Transverse colon (tissue), 4 donors: Measurements from ENCODE around the gene TLR6. TPM values are rescaled to one million over a fixed set of nuclear protein-coding genes. Genes with fewer than 3 reads are reported as not detected.
A peak's percentile ranks its signal among the peaks of the same experiment; 100 is the strongest.
"Not testable (repeated sequence)": the region's sequence is repeated elsewhere in the genome, so short reads cannot be mapped to it uniquely, and the experiment has no call there.

ENCODE experiments used
- DNase-seq: peaks from one replicate; pipeline ENCODE4 v3.0.0-alpha.2; 2019
- H3K27ac ChIP-seq, 4 donors: fragments of 200-600 bp; sonication (generic); 2 replicates each; pipeline ENCODE4 v1.5.1; 2016 to 2018; ENCODE audit warnings: inconsistent platforms in 4 of 4
- H3K27me3 ChIP-seq: fragments of 200-600 bp; sonication (generic); 2 replicates; pipeline ENCODE4 v1.5.1; 2017; ENCODE audit warnings: inconsistent platforms
- H3K36me3 ChIP-seq, 4 donors: fragments of 200-600 bp; sonication (generic); 2 replicates each; pipeline ENCODE4 v1.5.1; 2017 to 2019; ENCODE audit warnings: inconsistent platforms in 4 of 4
- H3K4me1 ChIP-seq, 4 donors: fragments of 200-600 bp; sonication (generic); 2 replicates each; pipeline ENCODE4 v1.5.1; 2017 to 2020; ENCODE audit warnings: inconsistent platforms in 4 of 4
- H3K4me3 ChIP-seq, 4 donors: fragments of 200-600 bp; sonication (generic); 1 replicate in 1 of 4; 2 replicates in 3 of 4; pipeline versions ENCODE4 v1.5.1 to v1.6.1; 2017 to 2019; ENCODE audit warnings: inconsistent platforms in 4 of 4
- H3K9me3 ChIP-seq, 2 donors: fragments of 200-600 bp; sonication (generic); 2 replicates each; pipeline ENCODE4 v1.5.1; 2017 to 2019; ENCODE audit warnings: inconsistent platforms in 2 of 2
- CTCF ChIP-seq, 5 experiments: fragments of 200-600 bp in 3 of 5; fragments of 450-650 bp in 2 of 5; sonication (generic) in 3 of 5; IDR thresholded peaks; 1 replicate in 2 of 5; 2 replicates in 3 of 5; pipeline ENCODE4 v1.5.1; 2016 to 2017; ENCODE audit warnings: antibody characterized with exemption in 5 of 5, inconsistent platforms in 3 of 5, mild to moderate bottlenecking in 2 of 5, moderate library complexity in 1 of 5
- EP300 ChIP-seq: sonication (generic); formaldehyde crosslinking; IDR thresholded peaks from one replicate; pipeline ENCODE4 v1.6.1; 2017; ENCODE audit warnings: antibody characterized with exemption, low read depth
- POLR2A ChIP-seq: fragments of 450-650 bp; IDR thresholded peaks from one replicate; pipeline ENCODE4 v1.6.1; 2016; ENCODE audit warnings: antibody characterized with exemption, mild to moderate bottlenecking, moderate library complexity
- POLR2AphosphoS5 ChIP-seq, 3 donors: sonication (generic); formaldehyde crosslinking; IDR thresholded peaks; one replicate each; pipeline ENCODE4 v1.6.1; 2016; ENCODE audit warnings: antibody characterized with exemption in 3 of 3
- WGBS, 2 donors: methylation state at CpG; one replicate each; pipeline ENCODE4 v1.1.5; 2018; ENCODE audit warnings: low coverage in 1 of 2; 5-methylcytosine and 5-hydroxymethylcytosine counted together
- in situ Hi-C, 4 donors: fragments of 200-750 bp; cut with MboI; loops; one replicate each; pipeline versions ENCODE4 v1.15.0 to v1.15.1; 2017; ENCODE audit warnings: low sequenced_read_pairs in 3 of 4, low pct_ligation_motif_present in 1 of 4, low pct_unique_long_range_greater_than_20kb in 1 of 4
- intact Hi-C: fragments of 100-400 bp; cut with DNase I; formaldehyde crosslinking; loops from one replicate; pipeline ENCODE4 v1.15.1; 2023; ENCODE audit warnings: low total_unique reads
- total RNA-seq, 4 donors: library from RNA; depleted of rRNA; stranded (reverse); fragments of >200 nt; gene quantifications; one replicate each; pipeline ENCODE4 v1.1.0, GENCODE V29; 2016

TLR6 gene
- total RNA-seq, 4 donors from 2014 or later = 1.6 to 5.9 (median 3.3) TPM

- Histone ChIP-seq H3K4me1 (no peaks in the 10 kb centered on the region), H3K4me3 (no peak overlapping the region), H3K27me3 (no peaks in the 10 kb centered on the region), H3K36me3 (no peaks in the 10 kb centered on the region), H3K27ac (peak overlapping the region in 3 of 4 donors; percentile 23 to 46 (median 36)), H3K9me3 (no peaks in the 10 kb centered on the region)
- intact Hi-C loops (no loop called here), in situ Hi-C loops (no loop called here)
- TF ChIP-seq CTCF (IDR thresholded peaks at IDR 0.05) (no peak), POLR2A (no peak), EP300 (no peak), POLR2AphosphoS5 (IDR thresholded peaks at IDR 0.05) (no peak)
- 66 to 71% methylated on average over 2 to 3 of the region's 3 CpGs for WGBS, 2 donors
- DNase-seq = no peak
Measured at GRCh38 chr4:38815885-38816782, 40.5 kb downstream of the TLR6 start.

GRCh38 chr4:38814386-38814785 is 42.2 kb downstream of the TLR6 start:
- no peak overlapping the region for H3K4me3 ChIP-seq
- DNase-seq = no peak
- H3K9me3 ChIP-seq = no peaks in the 10 kb centered on the region
- H3K27ac ChIP-seq = no peak overlapping the region
- TF ChIP-seq POLR2A (no peak), EP300 (no peak), POLR2AphosphoS5 (IDR thresholded peaks at IDR 0.05) (no peak), CTCF (IDR thresholded peaks at IDR 0.05) (no peak)
- no peaks in the 10 kb centered on the region for H3K4me1 ChIP-seq
- 75 to 80% methylated on average over 1 to 3 of the region's 3 CpGs for WGBS, 2 donors
- no peaks in the 10 kb centered on the region for H3K27me3 ChIP-seq
- intact Hi-C loops (no loop called here), in situ Hi-C loops (no loop called here)
- no peaks in the 10 kb centered on the region for H3K36me3 ChIP-seq

GRCh38 chr4:38811297-38811696 is 45.3 kb downstream of the TLR6 start:
- Histone ChIP-seq H3K9me3 (no peaks in the 10 kb centered on the region), H3K27me3 (no peaks in the 10 kb centered on the region), H3K4me1 (no peaks in the 10 kb centered on the region), H3K27ac (no peak overlapping the region), H3K36me3 (no peaks in the 10 kb centered on the region), H3K4me3 (no peak overlapping the region)
- TF ChIP-seq EP300 = no peak
- no peak for TF ChIP-seq POLR2A
- TF ChIP-seq POLR2AphosphoS5 (IDR thresholded peaks at IDR 0.05) = no peak
- TF ChIP-seq CTCF (IDR thresholded peaks at IDR 0.05) = no peak
- DNase-seq = no peak
- 89% methylated on average over 6 of the region's 6 CpGs; no CpG with 5 or more reads in 1 of the 2 donors for WGBS, 2 donors
- in situ Hi-C loops (no loop called here), intact Hi-C loops (no loop called here)

- H3K27ac ChIP-seq, H3K27me3 ChIP-seq, in situ Hi-C loops, H3K4me3 ChIP-seq, intact Hi-C loops, DNase-seq, H3K36me3 ChIP-seq, H3K9me3 ChIP-seq: not testable (repeated sequence)
- peaks cover 0 to 24% (median 11%) of the 10 kb centered on the region in 4 donors for H3K4me1 ChIP-seq
- 100% methylated on average over 8 of the region's 29 CpGs; no CpG with 5 or more reads in 1 of the 2 donors for WGBS, 2 donors
Measured at GRCh38 chr4:38807462-38807861, 49.2 kb downstream of the TLR6 start.

- Histone ChIP-seq H3K27ac (peak overlapping the region; percentile 63 to 78 (median 72)), H3K4me1 (peaks cover 0 to 24% (median 11%) of the 10 kb centered on the region in 4 donors)
- intact Hi-C loops, H3K36me3 ChIP-seq, H3K27me3 ChIP-seq, in situ Hi-C loops, H3K9me3 ChIP-seq, H3K4me3 ChIP-seq, DNase-seq: not testable (repeated sequence)
- 88 to 95% methylated on average over 8 to 9 of the region's 9 CpGs for WGBS, 2 donors
Measured at GRCh38 chr4:38806251-38806650, 50.4 kb downstream of the TLR6 start.
